CD4-positive, CD25-positive, alpha-beta regulatory T cell (primary cell): ENCODE measurements around the gene SMIM9. TPM values are rescaled to one million over a fixed set of nuclear protein-coding genes. Genes with fewer than 3 reads are reported as not detected.

Experiments
- ATAC-seq, 2 donors: fragments of 150-1000 bp; cut with Tn5 transposase; one replicate each; pipeline ENCODE4 v1.10.0; 2021; ENCODE audit warnings: low read depth in 2 of 2, moderate number of reproducible peaks in 2 of 2, moderate library complexity in 1 of 2
- DNase-seq, 3 donors: peaks; one replicate each; pipeline versions ENCODE4 v3.0.0 to v3.0.0-alpha.2; 2012 to 2022; ENCODE audit warnings: mixed read lengths in 1 of 3
- H3K27ac ChIP-seq: one replicate; pipeline ENCODE4 v1.7.0; 2013; ENCODE audit warnings: mild to moderate bottlenecking, low read length; ENCODE audit not compliant: insufficient read depth, poor library complexity, severe bottlenecking
- H3K27me3 ChIP-seq: one replicate; pipeline ENCODE4 v1.7.0; 2013; ENCODE audit warnings: low read length; ENCODE audit not compliant: control insufficient read depth, insufficient read depth
- H3K36me3 ChIP-seq: one replicate; pipeline ENCODE4 v1.7.0; 2013; ENCODE audit warnings: mild to moderate bottlenecking, low read length, moderate library complexity; ENCODE audit not compliant: control insufficient read depth, insufficient read depth
- H3K4me1 ChIP-seq: 2 replicates; pipeline ENCODE4 v1.7.0; 2013; ENCODE audit warnings: mild to moderate bottlenecking, low read length; ENCODE audit not compliant: insufficient read depth, control insufficient read depth, poor library complexity, severe bottlenecking
- H3K4me3 ChIP-seq: one replicate; pipeline ENCODE4 v1.7.0; 2013; ENCODE audit warnings: low read depth, mild to moderate bottlenecking, low read length, moderate library complexity
- H3K9me3 ChIP-seq, 2 experiments: 1 replicate in 1 of 2; 2 replicates in 1 of 2; pipeline ENCODE4 v1.7.0; 2013; ENCODE audit warnings: low read length in 2 of 2, mild to moderate bottlenecking in 1 of 2, moderate library complexity in 1 of 2; ENCODE audit not compliant: control insufficient read depth in 2 of 2
- H3K27ac Mint-ChIP-seq, 3 donors: one replicate each; pipeline ENCODE4 v1.8.0; 2020 to 2022; ENCODE audit warnings: mild to moderate bottlenecking in 3 of 3, mixed read lengths in 3 of 3, moderate library complexity in 2 of 3
- H3K27me3 Mint-ChIP-seq: one replicate; pipeline ENCODE4 v1.8.0; 2022; ENCODE audit warnings: mild to moderate bottlenecking, mixed read lengths
- H3K36me3 Mint-ChIP-seq: one replicate; pipeline ENCODE4 v1.8.0; 2020; ENCODE audit warnings: mixed read lengths
- H3K4me1 Mint-ChIP-seq, 4 donors: one replicate each; pipeline ENCODE4 v1.8.0; 2020 to 2022; ENCODE audit warnings: mixed read lengths in 4 of 4, mild to moderate bottlenecking in 1 of 4
- H3K4me3 Mint-ChIP-seq, 4 donors: one replicate each; pipeline ENCODE4 v1.8.0; 2020 to 2022; ENCODE audit warnings: mild to moderate bottlenecking in 4 of 4, mixed read lengths in 4 of 4, moderate library complexity in 3 of 4
- H3K9me3 Mint-ChIP-seq, 7 donors: one replicate each; pipeline ENCODE4 v1.8.0; 2020 to 2022; ENCODE audit warnings: mixed read lengths in 7 of 7, mild to moderate bottlenecking in 3 of 7, moderate library complexity in 2 of 7
- polyA plus RNA-seq, 4 donors: library from polyadenylated mRNA; unstranded; fragments of 300-500 nt; fragmentation: Illumina TruSeq; gene quantifications; one replicate each; pipeline ENCODE4 v1.2.3, GENCODE V29; 2021
- total RNA-seq: library from RNA; stranded (reverse); gene quantifications from one replicate; pipeline ENCODE4 v1.2.3, GENCODE V29; 2022

The SMIM9 gene
- total and polyA plus RNA-seq, 5 donors from 2014 or later: not detected

DNA sequence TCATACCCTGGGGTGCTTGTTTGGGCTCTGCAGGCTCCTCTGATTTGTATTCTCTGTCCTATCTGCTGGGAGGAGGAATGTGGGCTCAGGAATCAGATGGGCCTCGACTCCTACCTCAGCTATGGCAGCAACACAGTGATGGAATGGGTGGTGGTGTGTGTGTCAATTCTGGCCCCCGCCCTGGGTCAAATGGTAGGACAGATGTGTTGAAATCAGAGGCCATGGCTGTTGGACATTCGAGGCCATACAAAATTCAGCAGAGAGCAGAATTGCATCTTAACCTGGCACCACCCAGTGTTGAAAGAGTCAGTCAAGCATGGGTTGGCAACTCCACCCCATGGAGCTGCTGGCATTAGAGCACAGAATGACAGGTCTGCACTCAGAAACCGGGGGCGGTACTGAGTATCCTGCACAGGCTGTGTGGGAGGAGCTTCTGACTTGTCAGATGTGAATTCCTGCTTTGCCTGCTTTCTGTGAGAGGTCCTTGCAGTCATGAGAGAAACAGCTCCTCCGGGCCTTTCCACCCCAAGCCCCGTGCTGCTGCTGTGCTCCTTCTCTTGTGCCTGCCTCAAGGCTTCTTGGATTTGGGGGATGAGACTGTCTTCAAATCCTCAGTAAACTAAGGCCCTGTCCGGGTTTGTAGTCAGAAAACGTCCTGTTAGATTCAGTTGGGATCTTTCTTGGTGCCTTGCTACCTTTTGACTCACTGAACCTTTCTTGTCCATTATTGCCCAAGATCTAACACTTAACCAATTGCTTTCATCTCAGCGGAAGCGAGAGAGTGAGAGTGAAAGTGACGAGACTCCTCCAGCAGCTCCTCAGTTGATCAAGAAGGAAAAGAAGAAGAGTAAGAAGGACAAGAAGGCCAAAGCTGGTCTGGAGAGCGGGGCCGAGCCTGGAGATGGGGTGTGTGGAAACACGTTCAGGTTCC lies 58.8 kb downstream of the SMIM9 start:
- H3K27ac ChIP-seq: no peak overlapping the region
- Mint-ChIP-seq H3K27me3 (no peaks in the 10 kb centered on the region), H3K4me1 (peaks cover 2 to 15% (median 4%) of the 10 kb centered on the region in 4 donors), H3K9me3 (no peaks in the 10 kb centered on the region), H3K36me3 (peaks cover 20% of the 10 kb centered on the region), H3K27ac (peak overlapping the region in 2 of 3 donors; percentile 32 to 89), H3K4me3 (no peak overlapping the region)
- DNase-seq (peak in 1 of 3 donors; percentile 31), ATAC-seq (peak in 1 of 2 donors; percentile 31)
- no peak overlapping the region for H3K4me3 ChIP-seq
- H3K4me1 ChIP-seq: no peaks in the 10 kb centered on the region
- H3K9me3 ChIP-seq: no peaks in the 10 kb centered on the region
- H3K27me3 ChIP-seq: no peaks in the 10 kb centered on the region
- peaks cover 50% of the 10 kb centered on the region for H3K36me3 ChIP-seq

GRCh38 chrX:154774622-154775021 lies 59.8 kb downstream of the SMIM9 start:
- H3K9me3 ChIP-seq: no peaks in the 10 kb centered on the region
- Mint-ChIP-seq H3K27ac (no peak overlapping the region), H3K4me3 (no peak overlapping the region), H3K9me3 (no peaks in the 10 kb centered on the region), H3K4me1 (peaks cover 4 to 15% (median 5%) of the 10 kb centered on the region in 4 donors), H3K36me3 (peaks cover 22% of the 10 kb centered on the region), H3K27me3 (no peaks in the 10 kb centered on the region)
- H3K4me1 ChIP-seq: no peaks in the 10 kb centered on the region
- DNase-seq (no peak), ATAC-seq (no peak)
- peaks cover 58% of the 10 kb centered on the region for H3K36me3 ChIP-seq
- H3K4me3 ChIP-seq: no peak overlapping the region
- H3K27ac ChIP-seq: no peak overlapping the region
- H3K27me3 ChIP-seq: no peaks in the 10 kb centered on the region

Other genes starting within 250 kb of the SMIM9 start
- not detected for gene CTAG1A, start 249.5 kb downstream of the SMIM9 start, total RNA-seq
- gene CTAG1A, start 249.5 kb downstream of the SMIM9 start, polyA plus RNA-seq: not detected
- gene CTAG1B, start 215.4 kb downstream of the SMIM9 start, total RNA-seq: not detected
- not detected for gene CTAG1B, start 215.4 kb downstream of the SMIM9 start, polyA plus RNA-seq
- gene CTAG2, start 181.1 kb downstream of the SMIM9 start, total RNA-seq: not detected
- gene CTAG2, start 181.1 kb downstream of the SMIM9 start, polyA plus RNA-seq: not detected
- 6.0 TPM for gene GAB3, start 83.6 kb downstream of the SMIM9 start, total RNA-seq
- 1 to 10 TPM in 1 of 4 donors, under 1 TPM in 3; 0.07 to 1.5 (median 0.55) TPM for gene GAB3, start 83.6 kb downstream of the SMIM9 start, polyA plus RNA-seq
- 55.0 TPM for gene DKC1, start 71.8 kb downstream of the SMIM9 start, total RNA-seq
- gene DKC1, start 71.8 kb downstream of the SMIM9 start, polyA plus RNA-seq: 10 to 100 TPM; 28.3 to 44.8 (median 38.0) TPM
- 12.9 TPM for gene MPP1, start 29.2 kb downstream of the SMIM9 start, total RNA-seq
- gene MPP1, start 29.2 kb downstream of the SMIM9 start, polyA plus RNA-seq: 10 to 100 TPM; 11.3 to 24.0 (median 12.7) TPM
- 24.8 TPM for gene F8A1, start 51.7 kb upstream of the SMIM9 start, total RNA-seq
- 10 to 100 TPM; 17.6 to 50.2 (median 23.9) TPM for gene F8A1, start 51.7 kb upstream of the SMIM9 start, polyA plus RNA-seq
- gene F8, start 188.1 kb upstream of the SMIM9 start, total RNA-seq: 0.89 TPM
- gene F8, start 188.1 kb upstream of the SMIM9 start, polyA plus RNA-seq: 1 to 10 TPM; 4.1 to 7.3 (median 4.5) TPM
- gene FUNDC2, start 192.2 kb upstream of the SMIM9 start, total RNA-seq: 36.9 TPM
- gene FUNDC2, start 192.2 kb upstream of the SMIM9 start, polyA plus RNA-seq: 100 to 1,000 TPM; 165 to 185 (median 174) TPM
- 3.7 TPM for gene CMC4, start 236.5 kb upstream of the SMIM9 start, total RNA-seq
- 10 to 100 TPM; 17.8 to 22.9 (median 20.5) TPM for gene CMC4, start 236.5 kb upstream of the SMIM9 start, polyA plus RNA-seq
- gene MTCP1, start 236.5 kb upstream of the SMIM9 start, total RNA-seq: 16.1 TPM
- 10 to 100 TPM; 23.5 to 30.6 (median 25.7) TPM for gene MTCP1, start 236.5 kb upstream of the SMIM9 start, polyA plus RNA-seq
- 13.7 TPM for gene BRCC3, start 236.8 kb upstream of the SMIM9 start, total RNA-seq
- gene BRCC3, start 236.8 kb upstream of the SMIM9 start, polyA plus RNA-seq: 10 to 100 TPM; 22.3 to 26.8 (median 25.0) TPM